Progenitor cell of endocrine pancreas (in vitro differentiated cells): Measurements from ENCODE around the gene MBP. TPM values are rescaled to one million over a fixed set of nuclear protein-coding genes. Genes with fewer than 3 reads are reported as not detected.
A peak's percentile ranks its signal among the peaks of the same experiment; 100 is the strongest.

Experiments
- DNase-seq: peaks from one replicate; pipeline ENCODE4 v3.0.0; 2021; ENCODE audit warnings: low spot score; ENCODE audit not compliant: unreplicated experiment
- H3K27ac Mint-ChIP-seq: 2 replicates; pipeline ENCODE4 v1.8.0; 2021; ENCODE audit warnings: mild to moderate bottlenecking, moderate library complexity, mixed read lengths
- H3K27me3 Mint-ChIP-seq: 2 replicates; pipeline ENCODE4 v1.8.0; 2021; ENCODE audit warnings: mixed read lengths
- H3K36me3 Mint-ChIP-seq: 2 replicates; pipeline ENCODE4 v1.8.0; 2022; ENCODE audit warnings: mixed read lengths; ENCODE audit not compliant: insufficient read depth
- H3K4me1 Mint-ChIP-seq: 2 replicates; pipeline ENCODE4 v1.8.0; 2021; ENCODE audit warnings: low read depth, mixed read lengths
- H3K4me3 Mint-ChIP-seq: 2 replicates; pipeline ENCODE4 v1.8.0; 2021; ENCODE audit warnings: low read depth, mild to moderate bottlenecking, moderate library complexity, mixed read lengths
- H3K9me3 Mint-ChIP-seq: 2 replicates; pipeline ENCODE4 v1.8.0; 2021; ENCODE audit warnings: low read depth, mixed read lengths
- total RNA-seq: library from RNA; stranded (reverse); gene quantifications from 2 replicates; pipeline ENCODE4 v1.2.1, GENCODE V29; 2021
- TF ChIP-seq, protein P1 (sequence below): fragments of 200-600 bp; sonication (generic); IDR thresholded peaks from one replicate; pipeline ENCODE4 v1.5.0; 2021; ENCODE audit warnings: antibody characterized with exemption, mild to moderate bottlenecking; ENCODE audit not compliant: unreplicated experiment

Gene MBP
- total RNA-seq, 1 donor from 2014 or later = 38.4 TPM

DNA sequence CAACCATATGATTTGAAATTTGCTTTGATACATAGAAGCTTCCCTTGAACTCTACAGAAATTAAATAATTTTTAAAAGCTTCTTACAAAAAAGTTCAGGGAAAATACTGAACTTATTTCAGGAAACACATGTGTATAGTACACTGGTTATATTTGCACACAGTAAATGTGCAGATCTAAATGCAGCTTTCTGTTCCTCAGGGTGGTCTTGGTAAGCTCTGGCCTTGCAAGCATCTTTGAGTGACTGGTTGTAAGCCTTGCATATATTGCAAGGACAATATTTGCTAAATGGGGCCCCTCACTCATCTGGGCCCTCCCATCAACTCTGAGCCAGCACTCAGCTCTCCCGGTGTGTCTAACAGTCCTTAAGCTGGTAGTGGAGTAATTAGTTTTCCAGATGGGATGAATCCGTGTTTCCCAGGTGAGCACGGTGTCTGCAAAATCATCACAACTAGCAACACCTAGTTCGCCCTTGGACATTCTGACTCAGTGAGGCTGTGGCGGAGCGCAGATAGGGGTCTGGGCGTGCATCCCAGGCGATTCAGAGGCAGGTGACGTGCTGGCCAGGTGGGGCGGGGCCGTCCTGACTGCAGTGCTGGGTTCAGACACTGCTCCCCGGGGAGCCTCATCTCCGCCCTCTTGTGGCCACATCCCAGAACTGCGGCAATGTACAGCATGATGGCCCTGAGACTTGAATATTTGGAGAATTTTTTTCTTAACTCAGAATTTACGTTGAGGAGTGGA, 149.6 kb downstream of the MBP start:
- Mint-ChIP-seq H3K4me3 (peak overlapping the region; percentile 48), H3K9me3 (no peaks in the 10 kb centered on the region), H3K27me3 (no peaks in the 10 kb centered on the region), H3K27ac (peak overlapping the region; percentile 47), H3K36me3 (peaks cover 12% of the 10 kb centered on the region), H3K4me1 (peaks cover 6% of the 10 kb centered on the region)
- TF ChIP-seq, protein P1, sequence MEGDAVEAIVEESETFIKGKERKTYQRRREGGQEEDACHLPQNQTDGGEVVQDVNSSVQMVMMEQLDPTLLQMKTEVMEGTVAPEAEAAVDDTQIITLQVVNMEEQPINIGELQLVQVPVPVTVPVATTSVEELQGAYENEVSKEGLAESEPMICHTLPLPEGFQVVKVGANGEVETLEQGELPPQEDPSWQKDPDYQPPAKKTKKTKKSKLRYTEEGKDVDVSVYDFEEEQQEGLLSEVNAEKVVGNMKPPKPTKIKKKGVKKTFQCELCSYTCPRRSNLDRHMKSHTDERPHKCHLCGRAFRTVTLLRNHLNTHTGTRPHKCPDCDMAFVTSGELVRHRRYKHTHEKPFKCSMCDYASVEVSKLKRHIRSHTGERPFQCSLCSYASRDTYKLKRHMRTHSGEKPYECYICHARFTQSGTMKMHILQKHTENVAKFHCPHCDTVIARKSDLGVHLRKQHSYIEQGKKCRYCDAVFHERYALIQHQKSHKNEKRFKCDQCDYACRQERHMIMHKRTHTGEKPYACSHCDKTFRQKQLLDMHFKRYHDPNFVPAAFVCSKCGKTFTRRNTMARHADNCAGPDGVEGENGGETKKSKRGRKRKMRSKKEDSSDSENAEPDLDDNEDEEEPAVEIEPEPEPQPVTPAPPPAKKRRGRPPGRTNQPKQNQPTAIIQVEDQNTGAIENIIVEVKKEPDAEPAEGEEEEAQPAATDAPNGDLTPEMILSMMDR = peak; percentile 94
- peak; percentile 92 for DNase-seq

DNA sequence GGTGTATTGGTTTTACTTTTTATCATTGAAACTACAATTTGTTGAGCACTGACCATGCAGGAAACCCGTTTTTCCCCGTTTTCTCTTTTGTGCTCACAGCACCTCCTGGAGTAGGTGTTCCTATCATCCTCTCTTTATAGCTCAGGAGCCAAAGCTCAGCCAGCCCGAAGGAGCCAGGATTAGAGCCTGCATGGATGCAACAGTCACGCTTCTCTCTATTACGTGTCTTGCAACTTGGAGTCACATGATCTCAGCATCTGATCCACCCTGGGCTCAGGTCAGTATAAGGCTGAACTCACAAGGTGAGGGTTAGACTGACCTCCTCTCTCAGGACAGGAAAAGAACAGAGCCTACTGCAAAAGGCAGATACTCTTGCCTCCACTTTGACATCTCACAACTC, 150.5 kb downstream of the MBP start:
- peaks cover 12% of the 10 kb centered on the region for H3K36me3 Mint-ChIP-seq

DNA sequence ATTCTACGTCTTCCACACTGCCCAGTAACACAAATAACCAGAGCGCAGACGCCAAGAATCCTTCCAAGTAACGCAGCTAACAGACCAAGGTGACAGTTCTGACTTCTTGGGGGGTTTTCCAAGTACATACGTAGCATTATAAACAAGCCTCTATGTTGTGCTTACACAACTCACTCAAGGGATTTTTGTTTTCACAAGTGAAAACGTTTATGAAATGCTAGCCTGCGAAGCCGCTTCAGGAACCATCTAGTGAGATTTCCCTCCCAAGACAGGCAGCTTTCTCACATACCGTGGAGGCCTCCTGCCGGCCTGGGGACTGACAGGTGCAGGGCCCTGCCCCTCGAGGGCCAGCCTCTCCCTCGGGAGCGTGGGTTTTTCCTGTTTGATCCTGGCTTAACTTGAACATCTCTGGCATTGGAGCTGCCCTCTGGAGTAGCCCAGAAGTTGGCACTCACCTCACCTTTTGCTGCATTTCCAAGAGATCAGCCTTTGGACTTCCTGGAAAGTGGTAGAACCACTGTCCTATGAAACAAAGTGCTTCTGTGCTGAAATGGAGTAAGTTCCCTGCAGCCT, 151.1 kb downstream of the MBP start:
- no peak overlapping the region for H3K27ac Mint-ChIP-seq
- TF ChIP-seq, protein P1 = no peak

More for the DNA sequence above, 150.5 kb downstream of the MBP start:
- Mint-ChIP-seq H3K27ac (no peak overlapping the region), H3K9me3 (no peaks in the 10 kb centered on the region), H3K27me3 (no peaks in the 10 kb centered on the region), H3K4me3 (no peak overlapping the region), H3K4me1 (peaks cover 6% of the 10 kb centered on the region)
- no peak for DNase-seq
- TF ChIP-seq, protein P1 = no peak

DNA sequence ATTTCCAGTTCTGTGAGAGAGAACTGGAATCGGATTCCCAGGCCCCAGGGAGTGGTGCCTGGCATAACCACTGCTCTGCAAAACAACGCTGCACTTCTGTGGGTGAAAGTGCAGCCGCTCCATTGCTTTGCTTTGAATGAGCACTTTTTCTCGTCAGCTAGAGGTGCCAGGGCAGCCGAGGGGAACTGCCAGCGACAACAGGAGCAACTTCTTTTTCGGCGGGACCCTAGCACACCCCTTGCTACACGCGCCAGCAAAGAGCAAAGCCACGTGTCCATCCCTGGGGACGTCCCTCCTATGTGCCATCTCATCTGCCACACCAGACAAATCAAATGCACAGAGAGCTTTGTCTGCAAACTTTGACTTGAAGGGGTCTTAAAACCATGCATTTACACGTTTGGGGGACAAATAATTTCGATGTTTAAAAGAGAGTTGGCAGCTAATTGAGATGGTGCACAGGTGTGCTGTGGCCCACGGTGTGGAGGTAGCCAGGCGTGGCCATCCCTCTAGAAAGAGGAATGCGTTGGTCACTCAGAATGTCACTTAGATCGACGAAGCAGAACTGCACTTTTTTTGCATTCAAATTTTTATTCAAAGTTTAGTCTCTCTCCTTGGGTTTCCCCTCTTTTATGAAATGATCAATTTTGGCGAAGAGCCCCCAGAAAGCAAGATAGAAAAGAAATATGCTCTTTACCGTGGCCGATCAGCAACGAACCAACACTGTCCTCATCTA, 151.8 kb downstream of the MBP start:
- Mint-ChIP-seq H3K4me1 (peaks cover 6% of the 10 kb centered on the region), H3K36me3 (peaks cover 12% of the 10 kb centered on the region), H3K27ac (no peak overlapping the region), H3K9me3 (no peaks in the 10 kb centered on the region), H3K27me3 (no peaks in the 10 kb centered on the region), H3K4me3 (no peak overlapping the region)
- DNase-seq = no peak
- TF ChIP-seq, protein P1 = no peak

More for the DNA sequence above, 151.1 kb downstream of the MBP start:
- no peaks in the 10 kb centered on the region for H3K27me3 Mint-ChIP-seq
- DNase-seq = no peak
- no peak overlapping the region for H3K4me3 Mint-ChIP-seq
- peaks cover 6% of the 10 kb centered on the region for H3K4me1 Mint-ChIP-seq
- peaks cover 12% of the 10 kb centered on the region for H3K36me3 Mint-ChIP-seq
- no peaks in the 10 kb centered on the region for H3K9me3 Mint-ChIP-seq

DNA sequence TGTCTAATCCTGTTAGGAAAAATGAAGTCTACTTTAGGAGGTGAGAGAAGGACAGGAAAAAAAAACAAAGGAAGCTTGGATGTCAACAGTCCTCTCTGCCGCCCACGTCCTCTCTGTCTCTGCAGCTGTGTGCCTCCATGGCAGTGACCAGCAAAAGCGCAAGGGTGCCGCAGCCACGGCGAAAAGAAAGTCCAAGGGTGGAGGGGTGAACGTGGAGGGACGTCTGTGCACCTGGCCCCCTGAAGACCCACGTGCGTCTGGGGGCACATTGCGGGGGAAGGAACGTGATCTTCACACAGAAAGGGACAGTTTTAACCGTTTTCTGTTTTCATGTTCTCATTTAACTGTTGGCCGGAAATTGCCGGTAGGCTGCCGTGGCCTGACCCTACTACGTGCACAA, 152.7 kb downstream of the MBP start:
- no peak overlapping the region for H3K4me3 Mint-ChIP-seq

More for the DNA sequence above, 152.7 kb downstream of the MBP start:
- Mint-ChIP-seq H3K4me1 (peaks cover 6% of the 10 kb centered on the region), H3K36me3 (peaks cover 12% of the 10 kb centered on the region), H3K9me3 (no peaks in the 10 kb centered on the region), H3K27ac (no peak overlapping the region), H3K27me3 (no peaks in the 10 kb centered on the region)
- TF ChIP-seq, protein P1 = no peak
- DNase-seq = no peak
